Activated T-cell treated with anti-CD3 and anti-CD28 coated beads for 24 hours (primary cell): ENCODE measurements around the gene CD247.

Source experiments
- DNase-seq: peaks from one replicate; pipeline ENCODE4 v3.0.0-alpha.2; 2020; ENCODE audit warnings: low read depth

CD247 gene

DNA sequence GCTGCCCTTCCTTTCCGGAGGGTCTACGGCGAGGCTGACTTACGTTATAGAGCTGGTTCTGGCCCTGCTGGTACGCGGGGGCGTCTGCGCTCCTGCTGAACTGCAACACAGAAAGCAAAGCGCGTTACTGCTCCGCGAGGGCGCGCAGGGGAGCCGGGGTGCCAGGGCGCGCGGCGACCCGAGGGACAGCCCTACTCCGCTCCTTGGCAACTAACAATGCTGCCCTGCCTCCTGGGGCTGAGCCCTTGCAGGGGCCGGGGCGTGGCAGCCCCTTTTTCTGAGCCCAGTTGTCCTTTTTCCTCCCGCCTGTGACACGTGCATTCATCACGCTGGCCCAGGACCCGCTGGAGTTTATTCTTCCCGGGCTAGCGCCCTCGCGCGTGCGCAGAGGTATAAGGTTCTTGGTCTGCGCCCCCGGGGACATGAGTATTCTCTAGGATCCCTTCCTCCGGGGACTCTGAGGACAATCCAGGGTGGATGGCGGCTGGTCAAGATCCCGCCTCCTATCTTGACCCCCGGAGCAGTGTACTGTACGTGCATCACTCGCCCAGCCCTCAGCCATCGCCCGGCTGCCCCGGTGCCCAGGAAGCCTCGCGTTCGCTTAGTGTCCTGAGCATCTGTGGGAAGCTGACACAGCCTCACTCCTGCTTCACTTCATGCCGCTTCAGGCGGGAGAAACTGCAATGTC, 78.9 kb downstream of the CD247 start:
- no peak for DNase-seq

DNA sequence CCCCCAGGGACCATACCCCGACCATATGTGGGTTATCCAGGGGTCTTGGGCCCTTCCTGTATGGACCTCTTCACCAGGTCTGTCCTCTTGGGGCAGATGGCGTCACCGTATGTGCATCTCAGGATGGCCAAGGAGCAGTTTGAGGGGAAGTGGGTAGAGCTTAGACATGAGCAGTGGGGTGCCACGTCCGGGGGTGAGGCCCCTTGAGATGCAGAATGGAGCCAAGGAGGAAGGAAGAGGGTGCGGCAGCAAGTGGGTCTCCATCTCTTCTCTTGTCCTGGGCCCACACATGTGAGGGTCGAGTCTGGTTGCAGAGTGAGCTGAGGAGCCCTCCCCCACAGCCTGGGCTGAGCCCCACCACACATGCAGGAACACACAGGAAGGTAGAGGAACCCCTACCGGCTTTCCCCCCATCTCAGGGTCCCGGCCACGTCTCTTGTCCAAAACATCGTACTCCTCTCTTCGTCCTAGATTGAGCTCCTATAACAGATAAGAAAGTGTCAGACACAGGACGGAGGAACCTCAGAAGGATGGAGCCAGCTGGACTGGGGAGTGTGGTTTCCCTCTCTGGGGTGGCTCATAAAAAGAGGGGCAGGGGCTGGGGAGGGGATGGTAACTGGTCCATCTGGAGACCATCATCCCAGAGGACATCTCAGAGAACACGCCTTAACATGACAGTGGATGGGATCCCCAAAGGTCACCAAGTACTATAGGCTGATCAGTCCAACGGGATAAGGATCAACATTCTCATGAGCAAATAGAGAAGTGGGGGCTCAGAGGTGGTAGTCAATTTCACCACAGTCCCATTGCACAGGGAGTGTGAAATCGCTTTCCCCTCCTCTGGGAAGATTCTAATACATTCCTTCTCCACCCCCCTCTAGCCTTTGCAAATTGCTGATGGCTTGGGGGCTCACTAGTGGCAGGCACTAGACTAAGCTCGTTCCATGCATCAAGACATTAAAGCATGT, 79.9 kb downstream of the CD247 start:
- no peak for DNase-seq

DNA sequence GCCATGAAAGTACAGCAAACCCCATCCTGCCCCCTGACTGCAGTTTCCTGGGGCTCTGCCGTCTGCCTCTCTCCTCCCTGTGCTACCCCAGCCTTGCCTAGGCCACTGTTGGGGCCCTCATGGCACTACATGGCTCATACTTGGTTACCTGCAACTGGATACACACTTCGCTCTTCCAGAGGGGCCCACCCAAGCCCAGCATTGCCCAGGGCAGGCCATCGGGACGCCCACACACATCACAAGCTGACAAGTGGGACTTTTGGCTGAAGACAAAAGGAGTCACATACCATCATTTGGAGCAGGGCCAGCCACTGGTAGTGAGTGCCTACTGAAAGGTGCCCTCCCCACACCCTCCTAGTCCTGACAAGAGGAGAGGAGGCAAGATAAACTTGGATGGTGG, 82.8 kb downstream of the CD247 start:
- no peak for DNase-seq

DNA sequence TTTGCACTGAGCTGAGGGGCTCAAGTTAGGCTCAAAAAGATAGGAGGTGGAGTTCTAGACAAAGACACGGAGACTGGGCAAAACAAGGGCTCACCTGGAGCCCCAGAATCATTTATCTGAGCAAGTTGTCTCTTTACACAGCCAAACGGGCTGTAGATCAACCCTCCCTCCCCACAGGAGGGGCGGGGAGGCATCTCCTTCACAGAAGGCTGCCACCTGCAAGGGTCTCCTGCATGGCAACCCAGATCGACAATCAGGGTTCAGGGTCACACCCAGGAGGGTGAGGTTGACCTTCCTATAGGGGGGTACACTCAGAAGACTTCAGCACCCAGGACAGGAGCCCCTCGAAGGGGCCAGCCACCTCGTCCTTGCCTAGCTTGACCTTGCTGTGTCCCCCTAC, 84.0 kb downstream of the CD247 start:
- DNase-seq = no peak

DNA sequence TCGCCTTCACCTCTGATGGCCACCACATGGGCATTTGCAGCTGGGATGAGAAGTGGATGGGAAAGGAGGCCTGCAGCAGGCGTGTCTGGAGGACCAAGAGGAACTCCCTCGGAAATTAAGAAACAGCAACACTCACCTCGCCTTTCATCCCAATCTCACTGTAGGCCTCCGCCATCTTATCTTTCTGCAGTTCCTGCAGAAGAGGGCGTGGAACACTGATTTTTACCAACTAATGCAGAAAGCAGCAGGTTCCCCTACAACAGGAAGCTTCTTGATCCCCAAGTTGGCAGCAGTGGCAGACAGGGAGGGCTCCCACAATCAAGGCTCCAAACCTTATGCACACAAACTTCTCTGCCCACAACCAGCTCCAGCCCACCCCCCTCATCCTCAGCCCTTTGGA, 84.4 kb downstream of the CD247 start:
- no peak for DNase-seq

DNA sequence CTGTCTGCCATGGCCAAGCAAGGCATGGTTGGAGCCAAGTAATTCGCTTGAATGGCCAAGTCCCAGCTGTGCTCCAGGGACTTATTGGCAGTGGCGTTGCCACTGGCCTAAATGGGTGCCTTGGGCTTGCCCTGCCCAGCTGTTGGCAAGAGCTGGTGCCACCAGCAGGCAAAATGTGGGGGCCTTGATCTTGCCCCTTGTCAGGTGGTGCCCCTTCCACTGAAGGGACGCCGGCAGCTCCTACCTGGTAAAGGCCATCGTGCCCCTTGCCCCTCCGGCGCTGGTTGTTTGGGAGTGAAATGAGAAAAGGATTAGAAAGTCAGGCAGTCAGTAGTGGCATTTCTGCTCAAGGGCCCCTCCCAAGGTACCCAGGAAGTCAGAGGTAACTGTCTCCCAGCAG, 85.5 kb downstream of the CD247 start:
- DNase-seq = no peak

DNA sequence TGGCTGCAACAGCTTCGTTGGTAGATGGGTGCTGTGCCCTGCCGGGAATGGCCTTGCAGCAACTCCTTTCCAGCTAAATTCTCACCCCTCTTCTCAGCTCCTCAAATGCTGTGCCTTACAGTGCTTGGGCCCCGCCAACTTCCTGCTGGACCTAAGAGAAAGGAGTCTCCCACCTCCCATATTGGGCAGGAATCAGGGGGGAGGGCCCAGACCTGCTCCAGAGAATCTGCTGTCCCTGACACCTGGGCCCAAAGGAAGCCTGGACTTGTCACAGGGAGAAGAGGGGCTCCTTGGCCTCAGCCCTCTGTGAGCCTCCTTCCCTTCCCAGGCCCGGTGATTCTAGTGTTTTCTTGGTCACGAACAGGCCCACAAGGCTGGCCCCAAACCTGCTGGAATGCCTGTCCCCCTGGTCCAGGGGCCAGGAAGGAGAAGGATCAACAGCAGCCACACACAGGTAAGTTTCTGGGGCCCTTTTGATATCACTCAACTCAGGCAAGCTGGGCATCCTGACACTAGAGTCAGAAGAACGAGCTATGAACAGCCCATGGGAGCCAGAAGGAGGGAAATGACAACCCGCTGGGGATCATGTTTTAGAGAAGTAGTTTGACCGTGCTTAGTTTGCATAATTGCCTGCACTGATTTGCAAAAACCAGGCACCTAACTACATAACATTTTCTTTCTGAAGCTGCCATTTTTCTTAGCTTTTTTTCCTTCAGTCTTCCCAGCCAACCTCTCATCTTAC, 86.2 kb downstream of the CD247 start:
- no peak for DNase-seq

DNA sequence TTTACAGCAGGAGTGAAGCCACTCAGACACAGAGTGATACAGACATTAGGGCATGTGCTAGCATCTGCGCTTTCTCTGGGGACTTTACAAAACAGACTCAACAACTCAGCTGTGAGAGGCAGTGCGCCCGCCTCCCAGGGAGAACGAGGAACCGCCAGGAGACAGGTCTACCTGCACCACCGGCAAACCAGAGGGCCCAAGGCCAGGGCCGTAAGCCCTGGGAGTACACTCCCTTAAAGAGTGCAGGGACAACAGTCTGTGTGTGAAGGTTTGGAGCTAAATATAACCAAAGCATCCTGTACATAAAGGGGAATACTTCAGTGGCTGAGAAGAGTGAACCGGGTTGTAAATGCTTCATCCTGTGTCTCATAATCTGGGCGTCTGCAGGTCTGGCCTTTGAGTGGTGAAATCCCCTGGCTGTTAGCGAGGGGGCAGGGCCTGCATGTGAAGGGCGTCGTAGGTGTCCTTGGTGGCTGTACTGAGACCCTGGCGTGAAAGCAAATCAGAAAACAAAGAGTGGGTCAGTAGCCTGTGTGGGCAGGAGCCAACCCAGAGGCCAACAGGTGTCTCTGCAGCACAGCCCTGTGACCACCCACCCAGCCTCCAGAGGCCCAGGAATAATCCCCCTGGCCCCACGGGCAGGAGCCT, 86.9 kb downstream of the CD247 start:
- no peak for DNase-seq

DNA sequence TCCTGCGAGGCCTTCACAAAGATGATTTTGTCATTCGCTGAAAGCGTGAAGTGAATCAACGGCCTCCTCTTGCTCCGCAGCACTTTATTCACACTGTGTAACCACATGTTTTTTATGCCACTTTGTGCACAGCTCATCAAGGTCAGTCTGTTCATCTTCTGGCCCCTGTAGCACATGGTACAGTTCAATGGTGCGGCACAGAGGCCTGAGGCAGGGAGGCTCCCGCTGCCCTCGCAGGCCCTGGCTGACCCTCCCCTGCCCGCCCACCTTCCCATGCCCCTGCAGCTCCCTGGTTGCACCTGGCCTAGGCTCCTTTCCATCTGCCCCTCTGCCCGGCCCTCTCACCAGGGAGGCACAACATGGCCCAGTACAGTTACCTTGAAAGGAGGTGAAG, 87.5 kb downstream of the CD247 start:
- DNase-seq = no peak

DNA sequence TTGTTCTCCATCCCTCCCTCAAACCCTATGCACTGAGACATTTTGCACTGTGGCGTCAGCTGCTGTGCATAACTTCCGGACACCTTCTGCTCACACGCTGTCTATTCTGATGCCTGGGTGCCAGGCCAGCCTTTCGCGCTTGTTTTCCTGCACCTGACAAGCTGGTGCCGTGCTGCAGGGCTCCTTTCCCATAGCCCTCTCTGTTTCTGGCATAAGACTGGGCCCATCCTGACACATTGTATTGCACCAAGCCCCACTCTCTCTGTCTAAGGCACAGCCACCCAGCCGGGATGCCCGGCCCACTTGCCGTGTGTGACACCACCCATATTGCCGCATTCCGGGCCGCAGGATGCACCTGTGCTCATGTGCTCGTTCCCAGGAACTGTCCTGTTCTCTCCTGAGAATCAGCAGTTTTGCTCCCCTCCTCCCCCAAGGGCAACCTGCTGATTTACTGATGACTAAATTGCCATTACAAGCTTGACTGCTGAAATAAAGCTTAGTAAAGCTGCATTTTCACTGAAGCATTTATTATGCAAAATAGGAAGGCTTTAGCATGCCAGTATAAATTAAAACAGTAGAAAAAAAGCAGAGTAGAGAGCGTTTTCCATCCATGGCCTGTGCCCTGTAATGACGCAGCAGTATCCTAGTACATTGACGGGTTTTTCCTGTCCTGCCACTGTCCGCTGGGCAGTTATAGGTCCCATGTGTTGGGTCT, 88.0 kb downstream of the CD247 start:
- DNase-seq = no peak

DNA sequence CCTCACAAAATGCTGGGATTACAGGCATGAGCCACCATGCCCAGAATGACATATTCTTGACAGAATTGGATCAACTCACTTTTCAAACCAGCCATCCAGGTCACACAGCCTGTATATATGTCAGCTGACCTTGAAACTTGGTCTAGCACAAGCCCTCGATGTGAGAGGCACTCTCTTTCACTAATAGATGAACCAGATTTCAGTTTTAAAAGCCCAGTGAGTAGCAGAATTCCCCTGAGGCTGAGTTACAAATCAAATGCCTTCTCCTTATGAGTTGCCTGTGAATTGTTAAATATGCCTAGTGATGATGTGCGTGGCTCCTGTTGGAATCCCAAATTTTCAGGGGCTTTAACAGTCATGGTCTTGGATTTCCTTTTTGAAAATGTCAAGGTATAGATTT, 88.7 kb downstream of the CD247 start:
- no peak for DNase-seq

DNA sequence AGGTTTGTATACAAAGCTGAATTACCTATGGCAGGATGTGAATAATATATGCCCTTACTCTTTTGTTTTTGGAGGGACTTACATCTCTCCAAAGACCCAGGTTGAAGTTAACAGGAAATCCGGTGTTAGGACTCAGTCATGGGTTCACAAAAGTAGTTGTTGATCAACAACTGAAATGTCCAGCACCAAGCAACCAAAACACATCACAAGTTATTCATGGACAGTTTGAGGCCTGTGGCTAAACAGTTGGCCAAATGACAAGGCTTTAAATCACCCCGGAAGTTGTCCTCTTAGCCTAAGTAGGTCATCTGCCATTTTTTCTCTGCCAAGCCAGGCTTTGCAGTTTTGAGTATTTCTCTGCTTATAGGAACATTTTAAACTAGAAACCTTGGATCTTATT, 89.9 kb downstream of the CD247 start:
- no peak for DNase-seq

DNA sequence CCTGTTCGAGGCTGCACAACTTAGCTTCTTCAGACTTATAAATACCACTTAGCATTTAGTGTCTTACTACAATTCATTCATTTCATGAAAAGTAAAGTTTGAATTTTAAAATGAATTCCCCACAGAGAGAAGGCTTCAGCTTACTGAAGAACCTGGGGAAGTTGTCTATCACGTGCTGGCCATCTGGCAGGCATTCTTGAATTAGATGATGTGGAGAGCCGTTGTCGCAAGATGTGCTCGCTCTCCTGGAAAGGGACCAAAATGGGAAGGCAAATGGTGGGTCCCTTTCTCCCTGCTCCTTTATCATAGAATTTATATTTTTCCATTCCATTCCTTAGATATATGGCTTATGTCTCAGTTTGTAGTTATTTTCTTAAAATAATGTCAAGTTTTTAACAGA, 90.5 kb downstream of the CD247 start:
- DNase-seq = no peak

DNA sequence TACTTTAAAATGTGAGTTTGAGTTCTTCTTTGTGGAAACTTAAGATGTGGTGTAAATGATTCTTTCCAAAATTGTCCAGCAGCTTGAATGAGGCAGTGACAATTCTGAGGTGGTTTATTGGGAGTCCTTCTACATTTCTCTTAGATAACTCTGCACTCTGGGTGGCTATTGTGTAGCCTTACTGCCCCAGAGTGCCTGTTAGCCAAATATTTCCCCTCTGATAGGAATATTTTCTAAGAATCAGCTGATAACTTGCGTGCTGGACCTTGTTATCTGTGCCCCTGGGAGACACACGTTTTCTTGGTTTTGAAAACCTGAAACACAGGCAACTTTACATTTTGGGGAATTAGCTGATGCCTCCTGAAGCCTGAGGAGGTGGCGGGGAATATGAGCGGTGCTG, 91.6 kb downstream of the CD247 start:
- DNase-seq = no peak

DNA sequence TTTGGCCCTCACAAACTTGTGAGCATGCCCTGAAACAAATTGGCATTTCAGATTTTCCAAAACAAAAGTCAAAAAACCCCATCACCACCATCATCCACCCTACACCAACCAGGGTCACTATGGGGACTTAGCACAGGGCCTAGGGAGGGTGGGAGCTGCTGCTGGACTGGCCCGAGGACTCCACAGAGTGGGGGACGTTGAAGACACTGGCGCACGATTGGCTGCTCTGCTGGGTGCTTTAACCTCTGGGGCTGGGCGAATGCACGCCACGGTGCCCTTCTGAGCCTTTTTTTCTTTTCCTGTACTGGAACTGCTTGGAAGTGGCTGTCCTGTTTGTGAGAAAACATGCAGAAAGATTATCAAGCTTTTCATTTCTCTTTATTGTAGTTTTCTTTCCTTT, 92.8 kb downstream of the CD247 start:
- no peak for DNase-seq

DNA sequence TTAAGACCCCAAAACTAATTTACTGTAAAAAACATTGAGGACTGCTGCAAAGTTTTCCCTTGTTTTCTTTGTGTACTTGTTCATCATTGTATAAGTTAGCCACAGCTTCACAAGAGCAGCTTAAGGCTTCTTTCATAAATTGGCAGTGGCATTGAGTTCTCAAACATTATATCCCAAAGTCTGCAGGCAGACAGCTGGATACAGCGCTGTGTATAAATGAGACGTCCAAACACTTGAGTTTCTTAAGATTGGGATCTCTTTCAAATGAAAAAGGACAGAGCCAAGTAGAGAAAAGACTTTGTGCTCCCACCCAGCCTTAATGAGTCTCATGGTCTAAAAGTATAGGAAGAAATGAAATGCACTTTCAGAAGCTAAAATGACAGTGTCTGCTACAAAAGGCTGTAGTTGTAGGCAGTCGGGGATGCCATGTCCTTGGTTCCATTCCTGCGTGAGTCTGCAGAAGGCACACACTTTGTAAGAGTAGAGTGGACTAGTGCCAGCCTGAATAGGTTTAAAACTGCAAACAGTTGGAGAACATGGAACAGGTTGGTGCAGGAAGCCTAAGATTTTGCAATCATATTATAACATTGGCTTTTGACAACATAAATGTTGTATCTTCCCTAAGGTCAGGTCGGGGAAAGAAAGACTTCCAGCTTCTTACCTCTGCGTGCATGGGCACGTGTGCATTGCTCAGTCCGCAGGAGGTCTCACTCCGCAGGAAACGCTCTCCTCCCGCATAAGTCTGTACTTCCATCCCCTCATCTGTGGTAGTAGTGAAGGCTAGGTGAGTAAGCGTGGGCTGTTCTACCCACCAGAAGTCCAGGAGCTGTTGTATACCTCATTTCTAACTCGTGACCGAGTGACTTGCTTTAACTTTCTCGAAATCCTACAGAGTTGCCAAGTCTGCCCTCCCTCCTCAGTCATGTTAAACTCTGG, 94.4 kb downstream of the CD247 start:
- DNase-seq = no peak

DNA sequence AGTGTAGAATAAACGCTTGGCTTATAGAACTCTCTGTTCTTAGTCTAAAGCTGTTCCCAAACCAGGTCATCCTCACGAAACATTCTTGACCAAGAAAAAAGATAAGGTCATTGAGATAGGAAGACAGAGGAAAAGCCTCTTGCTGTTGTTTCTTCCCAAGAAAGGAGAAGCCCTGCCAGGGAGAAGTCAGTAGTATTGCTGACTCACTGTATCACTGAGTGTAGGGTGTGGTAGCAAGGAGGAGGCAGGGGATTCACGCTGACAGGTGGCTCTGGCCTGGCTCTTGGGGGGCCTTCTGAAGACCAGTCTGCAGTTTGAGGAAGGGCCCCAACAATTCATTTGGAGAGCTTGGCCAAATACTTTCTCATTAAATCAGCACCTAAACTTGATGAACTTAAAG, 97.8 kb downstream of the CD247 start:
- DNase-seq = no peak

DNA sequence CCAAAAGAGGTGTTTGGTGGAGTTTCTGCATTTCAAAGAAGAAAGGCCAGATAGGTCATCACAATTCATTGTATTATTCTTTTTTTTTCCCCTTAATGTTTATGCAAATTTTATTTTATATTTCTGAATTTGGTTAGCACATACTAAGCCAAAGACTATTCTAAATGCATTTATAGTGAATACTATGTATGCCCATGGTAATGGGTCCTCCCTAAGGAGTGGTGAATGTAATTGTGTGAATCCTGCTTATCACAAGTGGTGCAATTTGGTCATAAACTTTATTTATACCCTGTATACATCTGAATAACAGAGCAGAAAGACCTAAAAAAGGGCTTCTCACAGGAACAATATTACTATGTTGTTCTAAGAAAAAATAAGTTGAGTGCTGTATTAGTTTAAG, 99.1 kb downstream of the CD247 start:
- no peak for DNase-seq

DNA sequence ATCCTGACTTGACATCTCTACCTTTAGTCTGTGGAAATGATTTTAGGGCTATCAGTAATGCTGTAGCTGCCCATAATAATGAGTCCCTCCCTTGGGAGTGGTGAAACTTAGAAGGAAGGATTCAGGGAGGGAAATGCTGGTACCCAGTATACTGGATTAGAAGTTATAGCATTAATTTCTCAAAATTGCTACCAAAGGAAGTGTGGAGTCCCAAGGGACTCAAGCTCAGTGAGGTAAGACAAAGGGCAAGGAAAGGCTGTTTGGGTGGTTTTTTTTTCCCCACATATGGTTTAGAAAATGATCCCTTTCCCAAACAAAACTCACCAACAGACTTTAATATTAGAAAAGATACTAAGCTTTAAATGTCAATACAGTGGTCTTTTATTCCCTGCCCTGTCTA, 99.9 kb downstream of the CD247 start:
- no peak for DNase-seq

DNA sequence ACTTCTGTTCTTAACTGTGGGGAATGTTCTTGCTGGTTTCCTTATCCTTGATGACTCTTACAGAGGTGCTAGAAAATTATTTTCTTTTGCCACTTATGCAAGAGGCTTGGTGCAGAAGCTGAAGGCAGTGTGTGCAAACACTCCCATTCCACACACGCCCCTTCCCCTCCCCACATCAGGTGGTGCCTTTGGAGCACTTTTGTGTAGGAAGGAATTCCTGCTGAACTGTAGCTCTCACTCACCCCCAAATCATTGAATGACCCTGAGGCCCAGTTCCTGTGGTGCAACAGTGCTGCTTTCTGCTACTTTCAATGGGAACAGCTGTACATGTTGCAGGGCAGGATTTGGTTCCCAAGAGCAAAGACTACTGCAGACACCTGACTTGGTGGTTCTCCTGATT, 101.8 kb downstream of the CD247 start:
- no peak for DNase-seq

DNA sequence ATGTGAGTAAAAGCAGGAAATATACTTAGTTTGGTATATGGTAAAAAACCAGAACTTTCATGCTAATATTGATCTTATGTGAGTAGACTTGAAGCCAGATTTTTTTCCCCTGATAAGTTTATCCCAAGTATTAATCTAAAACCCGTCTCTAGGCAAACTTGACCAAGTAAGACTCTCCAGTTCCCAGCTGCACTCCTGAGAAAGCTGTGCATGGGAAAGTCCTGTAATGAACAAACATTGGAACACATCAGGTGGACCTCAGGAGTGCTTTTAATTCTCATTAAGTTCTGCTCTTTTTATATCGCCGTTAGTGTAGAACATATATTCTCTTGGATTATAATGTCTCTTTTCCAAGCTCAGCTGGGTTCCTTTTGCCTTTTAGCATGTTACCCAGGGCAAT, 105.0 kb downstream of the CD247 start:
- DNase-seq = no peak
